M059J (cell line): ENCODE data around the gene TRPT1. TPM values are rescaled to one million over a fixed set of nuclear protein-coding genes. Genes with fewer than 3 reads are reported as not detected.

Experiments
- DNase-seq: peaks from one replicate; pipeline ENCODE4 v3.0.0-alpha.2; 2012; ENCODE audit warnings: low read depth
- total RNA-seq: library from RNA; depleted of rRNA; stranded (reverse); fragments of >200 nt; shearing (Covaris generic); gene quantifications from 2 replicates; pipeline ENCODE4 v1.2.3, GENCODE V29; 2014

TRPT1 gene
- total RNA-seq, 1 experiment from 2014 or later: 59.8 TPM

DNA sequence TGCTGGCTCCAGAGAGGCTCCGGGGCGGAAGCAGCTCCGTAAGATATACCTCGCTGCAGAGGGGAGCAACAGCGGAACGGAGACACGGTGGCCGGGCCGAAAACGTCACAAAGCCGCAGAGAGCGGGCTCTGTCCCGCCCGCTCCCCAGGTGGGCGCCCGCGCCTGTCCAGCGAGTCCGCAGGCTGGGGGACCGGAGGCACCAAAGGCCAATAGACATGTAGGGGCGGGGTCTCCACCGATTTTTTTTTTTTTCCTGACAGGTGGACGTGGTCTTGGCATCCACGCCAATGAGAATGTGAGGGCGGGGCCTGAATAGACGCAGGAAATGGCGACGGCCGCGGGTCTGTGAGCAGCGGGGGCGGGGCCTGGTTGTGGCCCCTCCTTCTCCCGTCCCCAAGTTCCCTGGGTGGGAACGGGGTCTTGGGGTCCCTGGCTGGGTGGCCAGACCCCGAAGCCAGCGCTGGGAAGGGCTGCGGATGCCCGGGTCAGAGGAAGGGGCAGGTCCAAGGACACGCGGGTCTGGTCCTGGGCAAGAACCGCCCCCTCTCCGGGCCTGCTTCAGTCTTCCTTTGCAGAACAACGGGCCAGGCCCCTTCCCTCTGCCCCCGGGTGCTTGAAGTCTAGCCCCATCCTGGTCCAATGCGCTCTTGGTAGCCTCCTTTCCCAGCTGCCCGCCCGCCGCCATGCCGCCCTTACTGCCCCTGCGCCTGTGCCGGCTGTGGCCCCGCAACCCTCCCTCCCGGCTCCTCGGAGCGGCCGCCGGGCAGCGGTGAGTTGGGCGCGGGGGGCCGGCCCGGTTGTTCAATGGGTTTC, 4.4 kb upstream of the TRPT1 start, which contains the start of gene DNAJC4:
Gene DNAJC4, plus strand, starts transcription at position 378 of the 814 bp plus-strand sequence. Its CDS starts 307 bp downstream, at position 685.
- DNase-seq: peak; percentile 94

DNA sequence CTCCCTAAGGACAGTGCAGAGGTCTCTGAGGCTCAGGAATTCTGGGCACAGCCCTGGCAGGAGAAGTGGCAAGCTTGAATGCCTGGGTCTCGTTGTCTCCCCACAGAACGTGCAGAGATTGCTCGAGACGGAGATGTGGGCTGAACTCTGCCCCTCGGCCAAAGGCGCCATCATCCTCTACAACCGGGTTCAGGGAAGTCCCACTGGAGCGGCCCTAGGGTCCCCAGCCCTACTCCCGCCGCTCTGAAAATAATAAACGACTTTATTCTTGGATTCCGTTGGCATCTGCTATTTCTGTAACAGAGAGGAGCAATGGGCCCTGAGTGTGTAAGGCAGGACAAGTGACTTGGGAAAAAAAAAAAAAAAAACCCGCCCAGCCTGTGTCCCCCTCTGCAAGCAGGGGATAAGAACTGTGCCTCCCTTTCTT, 3.8 kb upstream of the TRPT1 start:
- DNase-seq: no peak

DNA sequence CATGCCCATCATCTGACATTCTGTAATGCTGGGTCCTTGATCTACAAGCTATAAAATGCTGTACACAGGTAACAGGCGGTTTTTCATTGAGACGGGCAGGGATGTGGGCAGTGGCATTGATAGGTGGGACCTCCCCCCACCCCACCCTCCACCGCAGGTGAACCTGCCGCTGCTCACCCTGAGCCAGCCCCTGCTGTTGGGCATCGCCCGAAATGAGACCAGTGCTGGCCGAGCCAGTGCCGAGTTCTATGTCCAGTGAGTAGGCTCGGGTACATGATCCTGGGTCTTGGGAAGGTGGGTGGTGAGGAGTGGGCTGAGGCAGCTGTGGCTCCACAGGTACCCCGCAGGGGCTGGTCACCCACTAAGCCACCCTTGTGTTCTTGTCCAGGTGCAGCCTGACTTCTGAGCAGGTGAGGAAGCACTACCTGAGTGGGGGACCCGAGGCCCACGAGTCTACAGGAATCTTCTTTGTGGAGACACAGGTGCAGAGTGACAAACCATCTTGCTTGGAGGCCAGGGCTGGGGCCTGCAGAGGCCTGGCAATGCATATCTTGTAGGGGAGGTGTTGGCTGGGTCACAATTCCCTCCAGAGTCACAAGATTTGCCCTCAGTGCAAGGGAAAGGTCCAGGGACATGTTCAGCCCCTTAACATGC, 3.2 kb upstream of the TRPT1 start:
- no peak for DNase-seq

DNA sequence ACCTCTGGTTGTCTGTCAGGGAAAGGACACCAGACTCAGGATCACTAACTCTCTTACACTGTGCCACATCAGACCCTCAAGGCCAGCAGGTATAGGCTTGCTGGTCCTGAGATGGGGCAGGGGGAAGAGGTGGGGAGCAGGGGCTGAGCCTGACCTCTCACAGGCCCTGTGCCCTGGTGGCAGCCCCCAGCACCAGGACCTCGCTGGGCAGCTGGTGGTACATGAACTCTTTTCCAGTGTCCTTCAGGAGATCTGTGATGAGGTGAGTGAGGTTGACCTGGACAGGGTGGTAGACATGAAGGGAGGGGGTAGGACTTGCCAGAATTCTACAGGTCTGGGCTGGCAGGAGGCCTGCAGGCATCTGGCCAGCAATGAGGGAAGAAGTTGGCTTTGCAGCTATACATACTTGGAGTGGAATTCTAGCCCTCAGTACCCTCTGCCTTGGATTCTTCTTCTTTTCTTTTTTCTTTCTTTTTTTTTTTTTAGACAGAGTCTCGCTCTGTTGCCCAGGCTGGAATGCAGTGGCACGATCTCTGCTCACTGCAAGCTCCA, 1.5 kb upstream of the TRPT1 start:
- no peak for DNase-seq

DNA sequence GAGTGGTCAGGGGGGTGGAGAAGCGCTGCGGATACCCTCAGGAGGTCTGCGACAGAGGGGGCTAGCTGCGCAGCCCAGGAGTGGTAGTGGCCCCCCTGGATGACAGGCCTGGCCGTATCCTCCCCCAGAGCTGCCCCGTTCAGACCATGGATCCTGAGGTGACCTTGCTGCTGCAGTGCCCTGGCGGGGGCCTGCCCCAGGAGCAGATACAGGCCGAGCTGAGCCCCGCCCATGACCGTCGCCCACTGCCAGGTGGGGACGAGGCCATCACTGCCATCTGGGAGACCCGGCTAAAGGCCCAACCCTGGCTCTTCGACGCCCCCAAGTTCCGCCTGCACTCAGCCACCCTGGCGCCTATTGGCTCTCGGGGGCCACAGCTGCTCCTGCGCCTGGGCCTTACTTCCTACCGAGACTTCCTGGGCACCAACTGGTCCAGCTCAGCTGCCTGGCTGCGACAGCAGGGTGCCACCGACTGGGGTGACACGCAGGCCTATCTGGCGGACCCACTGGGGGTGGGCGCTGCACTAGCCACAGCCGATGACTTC, 593 bp upstream of the TRPT1 start:
- DNase-seq: peak; percentile 32

DNA sequence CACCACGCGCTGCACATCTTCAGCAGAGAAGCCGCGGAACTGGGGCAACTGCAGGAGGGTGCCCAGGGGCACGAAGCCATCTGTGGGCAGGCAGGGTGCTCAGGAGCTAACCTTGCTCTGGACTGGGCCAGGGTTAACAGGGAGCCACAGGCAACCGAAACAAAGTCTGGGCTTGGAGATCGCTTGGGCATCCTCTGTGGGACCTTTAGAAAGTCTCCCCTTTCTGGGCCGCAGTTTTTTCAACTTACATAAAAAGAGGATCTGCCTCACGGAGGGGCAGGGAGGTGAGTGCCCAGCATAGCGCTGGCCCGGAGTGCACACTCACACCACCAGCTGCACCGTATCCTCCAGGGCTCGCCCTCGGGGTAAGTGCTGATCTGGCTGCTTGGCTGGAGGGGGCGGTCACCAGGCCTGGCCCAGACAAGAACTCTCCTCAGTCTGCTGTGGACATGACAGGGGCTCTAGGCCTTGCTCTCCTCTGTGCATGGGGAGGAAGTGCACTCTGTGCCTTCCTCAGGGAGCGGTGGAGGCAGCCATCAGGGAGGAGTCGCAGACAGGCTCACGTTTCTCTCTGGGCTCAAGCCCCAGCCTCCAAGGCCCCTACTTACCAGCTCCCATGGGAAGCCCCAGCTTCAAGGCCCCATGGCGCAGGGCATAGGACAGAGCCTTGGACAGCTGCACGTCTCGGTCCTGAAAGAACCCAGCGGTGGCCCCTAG, 937 bp downstream of the TRPT1 start:
- DNase-seq: no peak

DNA sequence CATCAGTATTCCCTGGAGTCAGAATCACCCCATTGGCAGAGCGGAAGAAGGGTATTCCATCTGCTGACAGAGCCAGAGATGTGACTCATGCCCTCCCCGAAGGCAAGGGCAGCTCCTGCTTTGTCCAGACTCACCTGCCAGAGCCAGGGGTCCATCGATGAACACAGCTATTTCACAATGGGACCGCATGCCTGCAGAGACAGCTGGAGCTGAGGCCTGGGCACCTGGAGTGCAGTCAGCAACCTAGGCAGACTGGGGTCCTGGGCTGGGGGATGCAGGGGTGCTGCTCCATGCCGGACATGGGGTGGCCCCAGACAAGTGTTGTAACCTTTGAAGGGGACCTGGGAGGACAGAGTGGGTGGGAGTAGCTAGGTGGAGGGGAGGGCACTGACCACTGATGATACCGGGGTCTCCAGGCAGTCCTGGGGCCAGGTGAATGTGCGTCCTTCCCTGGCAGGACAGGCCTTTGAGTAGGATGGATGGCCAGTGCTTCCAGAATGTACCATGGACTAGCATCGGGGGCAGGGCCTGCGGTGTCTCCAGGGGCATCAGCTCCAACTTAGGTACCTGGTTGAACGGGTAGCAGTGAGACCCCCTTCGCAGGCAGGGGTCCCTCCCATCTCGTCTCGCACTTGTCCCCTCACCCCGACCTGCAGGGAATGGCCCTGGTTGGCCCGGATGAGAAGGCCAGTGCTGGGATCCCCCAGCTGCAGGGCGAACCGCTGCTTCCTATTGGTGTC, 1.7 kb downstream of the TRPT1 start:
- peak; percentile 68 for DNase-seq

DNA sequence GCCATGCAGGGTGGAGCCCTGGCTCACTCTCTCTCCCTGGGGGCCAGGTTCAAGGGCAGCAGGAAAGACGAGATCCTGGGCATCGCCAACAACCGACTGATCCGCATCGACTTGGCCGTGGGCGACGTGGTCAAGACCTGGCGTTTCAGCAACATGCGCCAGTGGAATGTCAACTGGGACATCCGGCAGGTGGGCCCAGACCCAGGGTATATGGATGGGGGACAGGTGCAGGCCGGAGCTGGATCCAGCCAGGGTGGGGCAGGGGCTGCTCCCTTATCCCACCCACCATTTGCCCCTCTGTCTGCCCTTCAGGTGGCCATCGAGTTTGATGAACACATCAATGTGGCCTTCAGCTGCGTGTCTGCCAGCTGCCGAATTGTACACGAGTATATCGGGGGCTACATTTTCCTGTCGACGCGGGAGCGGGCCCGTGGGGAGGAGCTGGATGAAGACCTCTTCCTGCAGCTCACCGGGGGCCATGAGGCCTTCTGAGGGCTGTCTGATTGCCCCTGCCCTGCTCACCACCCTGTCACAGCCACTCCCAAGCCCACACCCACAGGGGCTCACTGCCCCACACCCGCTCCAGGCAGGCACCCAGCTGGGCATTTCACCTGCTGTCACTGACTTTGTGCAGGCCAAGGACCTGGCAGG, 2.9 kb downstream of the TRPT1 start:
- no peak for DNase-seq

DNA sequence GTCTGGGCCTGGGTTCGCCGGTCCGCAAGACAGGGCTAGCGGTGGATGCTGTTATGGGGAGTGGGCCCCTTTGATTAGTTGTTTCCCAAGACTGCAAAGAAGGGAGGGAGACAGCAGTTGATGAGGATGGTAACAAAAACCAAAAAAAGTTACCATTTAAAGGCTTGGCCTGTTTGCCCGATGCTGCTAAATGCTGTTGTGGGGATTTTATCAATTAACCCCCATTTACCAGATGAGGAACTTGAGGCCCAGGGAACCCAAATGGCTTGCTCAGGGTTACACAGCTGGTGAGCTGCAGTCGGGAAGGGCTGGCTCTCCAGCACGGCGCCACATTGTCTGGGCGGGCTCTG, 3.4 kb downstream of the TRPT1 start:
- no peak for DNase-seq

DNA sequence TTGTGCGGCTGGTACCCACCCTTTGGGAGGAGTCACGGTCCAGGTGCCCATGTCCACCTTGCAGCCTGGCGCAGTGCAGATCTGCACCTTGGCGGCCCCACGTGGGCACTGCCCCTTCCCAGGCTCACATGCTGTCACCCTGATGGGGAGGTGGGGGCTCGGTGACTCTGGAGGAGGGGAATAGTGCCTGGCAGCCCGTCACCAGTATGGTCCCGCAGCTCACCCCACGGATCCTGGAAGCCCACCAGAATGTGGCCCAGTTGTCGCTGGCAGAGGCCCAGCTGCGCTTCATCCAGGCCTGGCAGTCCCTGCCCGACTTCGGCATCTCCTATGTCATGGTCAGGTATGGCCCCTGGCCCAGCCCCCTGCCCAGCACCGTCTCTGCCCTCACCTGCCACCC, 5.2 kb downstream of the TRPT1 start:
- DNase-seq: no peak

DNA sequence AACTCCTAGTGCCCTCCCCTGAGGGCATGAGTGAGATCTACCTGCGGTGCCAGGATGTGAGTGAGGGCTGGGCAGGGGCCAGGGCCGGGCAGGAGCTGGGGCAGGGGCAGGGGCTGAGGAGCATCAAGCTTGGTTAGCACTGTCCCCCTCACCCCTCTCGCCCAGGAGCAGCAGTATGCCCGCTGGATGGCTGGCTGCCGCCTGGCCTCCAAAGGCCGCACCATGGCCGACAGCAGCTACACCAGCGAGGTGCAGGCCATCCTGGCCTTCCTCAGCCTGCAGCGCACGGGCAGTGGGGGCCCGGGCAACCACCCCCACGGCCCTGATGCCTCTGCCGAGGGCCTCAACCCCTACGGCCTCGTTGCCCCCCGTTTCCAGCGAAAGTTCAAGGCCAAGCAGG, 5.7 kb downstream of the TRPT1 start:
- no peak for DNase-seq

DNA sequence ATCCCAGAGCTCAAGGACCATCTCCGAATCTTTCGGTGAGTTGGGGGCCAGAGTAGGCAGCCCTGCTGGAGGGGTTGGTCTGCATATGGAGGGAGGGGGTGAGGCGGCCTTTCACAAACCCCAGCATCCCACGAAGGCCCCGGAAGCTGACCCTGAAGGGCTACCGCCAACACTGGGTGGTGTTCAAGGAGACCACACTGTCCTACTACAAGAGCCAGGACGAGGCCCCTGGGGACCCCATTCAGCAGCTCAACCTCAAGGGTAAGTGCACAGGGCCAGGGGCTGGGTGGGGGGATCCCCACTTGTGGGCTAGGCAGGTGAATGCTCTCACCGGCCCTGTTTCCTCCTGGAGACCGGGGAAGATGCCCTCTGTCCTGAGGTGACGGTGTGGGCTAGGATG, 6.2 kb downstream of the TRPT1 start:
- DNase-seq: no peak

DNA sequence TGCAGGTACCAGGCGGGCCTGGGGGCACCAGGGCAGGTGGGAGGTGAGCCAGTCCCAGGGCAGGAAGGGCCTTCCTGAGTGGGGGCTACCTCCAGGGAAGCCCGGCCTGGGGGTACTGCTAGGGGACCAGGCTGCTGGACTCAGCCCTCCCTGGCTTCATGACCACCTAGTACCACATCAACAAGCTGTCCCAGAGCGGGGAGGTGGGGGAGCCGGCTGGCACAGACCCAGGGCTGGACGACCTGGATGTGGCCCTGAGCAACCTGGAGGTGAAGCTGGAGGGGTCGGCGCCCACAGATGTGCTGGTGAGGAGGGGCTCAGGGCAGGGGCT, 6.7 kb downstream of the TRPT1 start:
- no peak for DNase-seq

DNA sequence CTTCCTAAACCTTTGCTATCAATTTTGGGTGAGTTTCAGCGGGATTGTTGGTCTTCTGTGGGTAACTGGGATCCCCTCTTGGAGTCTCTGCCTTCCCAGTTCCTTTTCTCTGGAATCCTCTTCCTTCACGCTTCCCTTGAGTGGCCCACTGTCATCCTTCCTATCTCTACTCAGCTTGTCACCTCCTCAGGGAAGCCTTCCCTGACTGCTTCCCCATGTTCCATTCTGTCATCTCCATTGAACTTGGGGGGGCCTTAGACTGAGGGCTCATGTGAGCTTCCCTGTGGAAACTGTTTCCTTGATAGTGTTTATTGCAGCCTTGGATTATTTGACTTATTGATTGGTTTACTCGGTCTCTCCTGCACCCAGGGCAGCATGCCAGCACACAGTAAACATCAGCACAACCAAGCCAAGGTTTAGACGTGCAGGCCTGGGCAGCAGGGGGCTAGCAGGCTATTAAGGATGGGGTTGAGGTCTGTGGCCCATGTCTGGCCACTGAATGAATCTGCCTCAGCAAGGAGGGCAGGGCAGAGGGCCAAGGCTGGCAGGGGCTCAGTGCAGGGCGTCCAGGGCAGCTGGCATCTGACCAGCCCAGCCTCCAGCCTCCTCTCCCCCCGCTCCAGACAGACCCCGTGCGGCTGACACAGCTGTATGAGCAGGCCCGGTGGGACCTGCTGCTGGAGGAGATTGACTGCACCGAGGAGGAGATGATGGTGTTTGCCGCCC, 7.2 kb downstream of the TRPT1 start:
- no peak for DNase-seq

DNA sequence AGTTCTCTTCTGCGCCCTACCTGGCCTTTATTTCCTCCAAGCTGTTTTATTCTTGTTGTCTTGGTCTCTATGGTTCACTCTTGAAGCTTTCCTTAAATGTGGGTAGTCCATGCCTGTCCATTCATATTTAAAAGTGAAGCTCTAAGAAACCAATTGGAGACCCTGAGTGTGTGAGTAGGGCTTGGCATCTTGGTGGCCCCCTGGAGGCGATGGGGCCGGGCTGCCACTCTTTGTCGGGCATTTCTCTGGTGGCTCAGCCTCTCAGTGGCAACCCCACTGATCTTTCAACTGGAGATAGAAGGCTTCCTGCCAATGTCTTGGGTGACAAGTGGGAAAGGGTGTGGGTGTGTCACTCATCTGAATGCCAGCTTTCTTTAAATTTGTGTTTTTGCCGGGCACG, 9.1 kb downstream of the TRPT1 start:
- no peak for DNase-seq

DNA sequence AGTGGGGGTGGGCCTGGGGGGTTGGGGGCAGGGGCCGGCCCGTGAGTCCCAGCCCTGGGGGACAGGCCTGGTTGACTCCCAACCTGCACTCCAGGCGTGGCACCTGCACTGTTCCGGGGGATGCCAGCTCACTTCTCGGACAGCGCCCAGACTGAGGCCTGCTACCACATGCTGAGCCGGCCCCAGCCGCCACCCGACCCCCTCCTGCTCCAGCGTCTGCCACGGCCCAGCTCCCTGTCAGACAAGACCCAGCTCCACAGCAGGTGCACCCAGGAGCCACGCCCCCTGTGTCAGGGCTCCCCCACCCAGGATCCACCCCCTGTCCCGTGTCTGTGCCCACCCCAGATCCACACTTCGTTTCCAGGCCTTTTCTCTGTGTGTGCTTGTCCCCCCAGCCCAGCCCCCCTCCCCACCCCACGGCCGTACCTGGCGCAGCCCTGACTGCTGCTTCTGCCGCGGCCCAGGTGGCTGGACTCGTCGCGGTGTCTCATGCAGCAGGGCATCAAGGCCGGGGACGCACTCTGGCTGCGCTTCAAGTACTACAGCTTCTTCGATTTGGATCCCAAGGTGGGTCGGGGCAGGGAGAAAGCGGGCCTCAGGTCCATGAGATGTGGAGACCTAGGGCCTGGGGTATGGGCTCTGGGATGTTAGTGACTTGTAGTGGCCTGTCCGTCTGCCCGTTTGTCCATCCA, 14.7 kb downstream of the TRPT1 start:
- DNase-seq: no peak

DNA sequence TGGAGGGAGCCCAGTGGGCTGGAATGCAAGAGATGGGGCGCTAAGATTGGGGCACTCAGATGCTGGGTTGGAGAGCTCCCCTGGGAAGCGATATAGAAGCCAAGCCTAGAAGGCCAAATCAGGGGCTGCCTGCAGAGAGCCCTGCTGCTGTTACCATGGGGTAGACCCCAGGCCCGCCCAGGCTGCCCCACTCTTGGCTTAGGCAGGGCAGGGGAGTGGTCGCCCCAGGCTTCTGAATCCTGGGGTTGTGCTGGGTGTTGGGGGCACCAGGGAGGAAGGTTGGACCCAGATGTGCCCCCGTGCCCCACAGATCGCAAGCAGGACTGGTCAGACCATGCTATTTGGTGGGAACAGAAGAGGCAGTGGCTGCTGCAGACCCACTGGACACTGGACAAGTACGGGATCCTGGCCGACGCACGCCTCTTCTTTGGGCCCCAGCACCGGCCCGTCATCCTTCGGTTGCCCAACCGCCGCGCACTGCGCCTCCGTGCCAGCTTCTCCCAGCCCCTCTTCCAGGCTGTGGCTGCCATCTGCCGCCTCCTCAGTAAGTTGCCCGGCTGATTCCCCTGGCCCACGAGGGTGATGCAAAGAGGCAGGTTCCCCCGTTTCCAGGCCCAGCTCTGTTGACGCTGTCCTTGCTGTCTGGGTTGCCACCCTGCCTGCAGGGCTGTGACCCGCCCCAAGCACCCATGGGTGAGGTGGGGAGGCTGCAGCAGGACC, 15.5 kb downstream of the TRPT1 start:
- DNase-seq: no peak

DNA sequence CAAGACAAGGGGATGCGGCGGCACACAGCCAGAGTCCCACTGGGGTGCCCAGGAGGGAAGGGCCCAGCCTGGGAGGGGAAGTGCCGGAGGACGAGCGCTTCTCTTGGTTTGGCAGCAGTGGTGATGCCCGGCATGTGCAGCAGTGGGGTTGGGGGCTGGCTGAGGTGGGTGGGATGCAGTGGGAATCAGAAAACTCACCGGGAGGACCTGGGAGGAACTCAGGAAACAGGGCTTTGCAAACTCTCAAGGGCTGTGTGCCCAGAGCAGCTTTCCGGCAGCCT, 16.5 kb downstream of the TRPT1 start:
- DNase-seq: no peak

DNA sequence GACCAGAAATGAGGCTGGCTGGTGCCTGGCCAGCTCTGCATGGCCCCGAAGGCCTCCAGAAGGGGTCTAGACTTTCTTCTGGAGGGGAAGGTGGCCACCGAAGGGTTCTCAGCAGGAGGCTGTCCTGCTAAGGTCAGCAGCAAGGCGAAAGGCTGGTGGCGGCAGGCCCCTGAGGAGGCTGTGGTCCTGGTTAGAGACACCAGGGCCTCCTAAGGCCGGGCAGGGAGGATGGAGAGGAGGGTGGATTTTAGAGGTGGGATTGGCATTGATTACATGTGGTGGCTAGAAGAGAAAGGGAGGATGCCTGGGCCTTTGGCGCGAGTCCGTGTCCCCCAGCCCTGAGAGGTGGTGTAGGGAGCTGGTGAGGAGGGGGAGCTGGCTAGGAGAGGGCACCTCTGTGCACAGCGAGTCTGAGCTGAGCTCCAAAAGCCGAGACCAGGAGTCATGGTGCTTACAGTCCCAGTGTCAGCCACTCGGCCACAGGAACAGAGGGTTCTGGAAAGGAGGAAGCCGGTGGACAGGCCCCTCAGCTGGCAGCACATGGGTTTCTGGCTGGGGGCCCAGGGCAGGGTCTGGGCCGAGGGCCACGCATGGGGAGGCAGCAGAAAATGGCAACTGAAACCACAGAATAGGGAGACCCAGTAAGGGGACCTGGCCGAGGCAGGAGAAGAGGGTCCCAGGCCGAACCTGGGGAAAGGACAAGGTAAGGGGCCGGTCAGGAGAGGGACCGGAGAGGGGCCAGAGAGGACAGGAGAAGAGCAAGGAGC, 17.0 kb downstream of the TRPT1 start:
- no peak for DNase-seq
